BLaER1 (cell line): ENCODE results near the gene FAM78A.

ENCODE experiments used
- H3K27ac ChIP-seq: shearing (Covaris generic); formaldehyde crosslinking; 2 replicates; pipeline ENCODE4 v1.8.1; 2022
- H3K27me3 ChIP-seq: shearing (Covaris generic); formaldehyde crosslinking; 2 replicates; pipeline ENCODE4 v1.8.1; 2022
- H3K36me3 ChIP-seq: shearing (Covaris generic); formaldehyde crosslinking; 2 replicates; pipeline ENCODE4 v1.8.1; 2022
- H3K4me1 ChIP-seq: shearing (Covaris generic); formaldehyde crosslinking; 2 replicates; pipeline ENCODE4 v1.8.1; 2022
- H3K4me2 ChIP-seq: shearing (Covaris generic); formaldehyde crosslinking; 2 replicates; pipeline ENCODE4 v1.8.1; 2022
- H3K4me3 ChIP-seq: shearing (Covaris generic); formaldehyde crosslinking; 2 replicates; pipeline ENCODE4 v1.8.1; 2022
- H3K9ac ChIP-seq: shearing (Covaris generic); formaldehyde crosslinking; 2 replicates; pipeline ENCODE4 v1.8.1; 2022
- H3K9me3 ChIP-seq: shearing (Covaris generic); formaldehyde crosslinking; 2 replicates; pipeline ENCODE4 v1.8.1; 2022
- H4K20me1 ChIP-seq: shearing (Covaris generic); formaldehyde crosslinking; 2 replicates; pipeline ENCODE4 v1.8.1; 2022
- Cebpa-rat ChIP-seq: shearing (Covaris generic); IDR thresholded peaks from 2 replicates; pipeline ENCODE4 v1.8.1; 2022

The FAM78A gene

DNA sequence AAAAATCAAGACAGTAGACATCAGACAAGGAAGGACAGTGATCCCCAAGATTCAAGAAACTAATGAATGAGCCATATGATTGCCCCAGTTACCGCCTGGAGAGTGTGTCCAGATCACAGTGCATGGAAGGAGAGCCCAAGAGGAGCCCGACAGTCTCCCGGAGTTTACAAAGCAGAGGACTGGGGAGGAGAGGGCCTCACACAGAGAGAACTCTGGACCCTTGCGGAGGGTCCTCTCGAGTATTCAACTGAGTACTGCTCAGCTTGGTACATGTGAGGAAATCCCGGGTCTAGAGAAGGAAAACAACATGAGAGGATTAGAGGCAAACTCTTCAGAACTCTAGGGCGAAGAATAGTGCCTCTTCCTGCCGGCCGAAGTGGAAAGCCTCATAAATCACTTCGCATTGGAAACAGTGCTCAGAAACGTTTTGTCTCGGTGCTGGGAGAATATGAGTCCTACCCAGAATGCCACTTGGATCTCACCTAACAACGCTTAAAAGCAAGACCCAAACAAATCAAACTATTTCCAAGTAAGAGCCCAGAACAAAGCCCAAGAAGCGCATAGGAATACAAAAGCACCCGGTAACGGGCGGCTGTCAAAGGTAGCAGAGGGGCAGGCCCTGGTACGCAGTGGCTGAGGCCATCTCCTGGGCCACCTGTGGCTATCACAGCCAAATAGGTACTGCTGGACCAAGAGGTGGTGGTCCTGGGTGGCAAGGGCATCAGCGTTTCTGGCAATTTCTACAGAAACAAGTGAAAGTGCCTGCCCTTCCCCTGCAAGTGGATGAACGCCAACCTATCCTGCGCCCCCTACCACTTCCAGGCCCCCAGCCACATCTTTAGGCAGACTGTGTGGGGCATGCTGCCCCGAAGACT lies 36.0 kb downstream of the FAM78A start:
- Histone ChIP-seq H3K9me3 (peaks cover 14% of the 10 kb centered on the region; the same call in 1 of the 2 replicates), H3K4me3 (no peak overlapping the region), H3K27me3 (no peaks in the 10 kb centered on the region), H3K4me1 (peaks cover 62% of the 10 kb centered on the region), H3K4me2 (peak overlapping the region; percentile 82), H3K36me3 (peaks cover 3% of the 10 kb centered on the region), H4K20me1 (no peaks in the 10 kb centered on the region), H3K9ac (peak overlapping the region; percentile 78), H3K27ac (peak overlapping the region; percentile 92)
- TF ChIP-seq Cebpa-rat: no peak

DNA sequence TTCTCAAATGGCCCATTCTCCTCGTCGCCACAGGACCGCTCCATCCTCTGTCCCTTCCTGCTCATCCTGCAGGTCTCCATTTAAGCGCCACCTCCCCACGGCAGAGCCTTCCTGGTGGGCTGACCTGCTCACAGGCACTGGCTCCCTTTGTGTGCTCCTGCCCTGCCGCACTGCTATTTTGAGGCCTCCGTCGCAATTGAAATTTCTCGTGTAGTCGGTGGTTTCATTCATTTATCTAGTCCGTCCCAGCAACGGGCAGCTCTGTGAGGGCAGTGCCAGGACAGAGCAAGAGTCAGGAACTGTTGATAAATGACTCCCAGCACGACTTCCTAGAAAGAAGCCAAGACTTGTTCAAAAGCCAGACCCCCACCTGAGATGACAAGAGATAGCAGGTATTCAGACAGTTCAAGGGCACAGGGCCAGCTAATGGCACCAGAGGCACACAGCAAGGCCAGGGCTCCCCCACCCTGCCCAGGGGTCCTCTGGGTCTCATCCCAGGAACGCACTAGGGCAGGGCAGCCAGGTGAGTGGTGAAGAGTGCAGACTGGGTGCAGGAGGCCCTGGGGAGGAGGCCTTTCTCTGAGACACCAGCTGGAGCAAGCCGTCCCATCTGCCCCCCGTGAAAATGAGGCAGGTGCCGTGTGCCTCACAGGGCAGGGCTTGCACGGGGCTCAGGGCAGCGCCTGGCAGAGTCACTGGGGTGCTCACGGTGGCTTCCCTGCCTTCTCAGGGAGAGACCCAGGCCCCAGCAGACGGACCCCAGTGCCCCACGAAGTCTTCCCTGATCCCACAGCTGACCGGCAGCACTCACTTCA lies 36.9 kb downstream of the FAM78A start:
- peaks cover 14% of the 10 kb centered on the region; the same call in 1 of the 2 replicates for H3K9me3 ChIP-seq
- H3K27me3 ChIP-seq: no peaks in the 10 kb centered on the region
- peak overlapping the region; percentile 92 for H3K27ac ChIP-seq
- TF ChIP-seq Cebpa-rat: no peak
- H3K4me1 ChIP-seq: peaks cover 72% of the 10 kb centered on the region
- H3K4me2 ChIP-seq: peak overlapping the region; percentile 82
- no peaks in the 10 kb centered on the region for H4K20me1 ChIP-seq
- H3K4me3 ChIP-seq: peak overlapping the region; percentile 48; the same call in 1 of the 2 replicates
- peak overlapping the region; percentile 78 for H3K9ac ChIP-seq
- peaks cover 12% of the 10 kb centered on the region for H3K36me3 ChIP-seq

DNA sequence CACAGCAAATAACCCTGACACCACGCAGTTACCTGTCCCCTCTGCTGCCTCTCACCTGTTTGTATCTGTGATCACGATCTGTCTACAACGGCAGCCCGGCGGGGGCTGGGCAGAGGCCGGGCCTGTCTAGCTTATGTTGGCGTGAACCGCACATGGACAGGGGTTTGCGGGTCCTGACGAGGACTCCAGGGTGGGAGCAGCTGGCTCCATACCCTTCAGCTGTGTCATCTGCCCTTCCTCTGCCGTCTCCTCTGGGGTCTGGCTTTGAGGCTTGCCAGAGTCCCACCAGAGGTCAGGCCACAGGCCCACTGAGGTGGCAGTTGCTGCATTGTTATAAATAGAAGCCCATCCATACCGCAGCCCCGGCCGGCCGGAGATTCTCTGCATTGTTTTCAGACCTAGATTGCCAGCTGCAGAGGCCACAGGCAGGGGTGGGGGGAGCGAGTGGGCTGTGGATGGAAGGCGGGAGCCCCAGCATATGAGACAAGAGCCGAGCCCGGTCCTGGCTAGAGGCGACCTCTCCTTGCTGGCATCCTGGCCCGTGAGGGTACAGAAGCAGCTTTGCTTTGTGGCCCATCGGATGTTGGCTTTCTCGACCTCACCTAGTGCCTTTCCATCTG lies 37.8 kb downstream of the FAM78A start:
- Histone ChIP-seq H3K4me2 (peak overlapping the region; percentile 82), H3K9ac (peak overlapping the region; percentile 78), H3K27ac (peak overlapping the region; percentile 92)

DNA sequence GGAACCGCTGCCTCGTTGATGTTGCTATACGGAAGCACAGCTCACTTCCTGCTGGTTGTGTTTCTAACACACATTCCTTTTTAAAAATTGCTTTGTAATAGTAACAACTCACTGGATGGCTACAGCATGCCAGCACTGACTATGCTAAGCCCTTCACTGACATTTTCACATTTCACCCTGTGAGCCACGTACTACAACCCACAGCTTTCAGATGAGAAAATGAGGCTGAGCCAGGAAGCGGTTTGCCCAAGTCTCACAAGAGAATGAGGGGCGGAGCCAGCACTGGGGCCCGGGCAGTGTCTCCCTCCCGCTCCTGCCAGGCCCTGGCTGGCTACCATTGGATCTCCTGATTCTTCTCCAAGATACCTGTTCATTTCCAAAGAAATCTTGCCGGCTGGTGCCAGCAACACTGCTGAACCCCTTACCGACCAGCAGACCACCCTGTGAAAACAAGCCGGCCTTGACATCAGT lies 38.3 kb downstream of the FAM78A start:
- H3K9ac ChIP-seq: peak overlapping the region; percentile 78
- peaks cover 77% of the 10 kb centered on the region for H3K4me1 ChIP-seq
- H3K9me3 ChIP-seq: peaks cover 8% of the 10 kb centered on the region; the same call in 1 of the 2 replicates
- TF ChIP-seq Cebpa-rat: no peak
- no peaks in the 10 kb centered on the region for H4K20me1 ChIP-seq
- peak overlapping the region; percentile 92 for H3K27ac ChIP-seq
- peaks cover 26% of the 10 kb centered on the region for H3K36me3 ChIP-seq
- H3K4me2 ChIP-seq: peak overlapping the region; percentile 82
- H3K27me3 ChIP-seq: no peaks in the 10 kb centered on the region
- H3K4me3 ChIP-seq: peak overlapping the region; percentile 48

More for the DNA sequence above, 37.8 kb downstream of the FAM78A start:
- Histone ChIP-seq H3K4me1 (peaks cover 77% of the 10 kb centered on the region), H3K27me3 (no peaks in the 10 kb centered on the region), H3K4me3 (peak overlapping the region; percentile 48), H3K9me3 (peaks cover 13% of the 10 kb centered on the region; the same call in 1 of the 2 replicates), H3K36me3 (peaks cover 21% of the 10 kb centered on the region), H4K20me1 (no peaks in the 10 kb centered on the region)
- TF ChIP-seq Cebpa-rat: no peak

DNA sequence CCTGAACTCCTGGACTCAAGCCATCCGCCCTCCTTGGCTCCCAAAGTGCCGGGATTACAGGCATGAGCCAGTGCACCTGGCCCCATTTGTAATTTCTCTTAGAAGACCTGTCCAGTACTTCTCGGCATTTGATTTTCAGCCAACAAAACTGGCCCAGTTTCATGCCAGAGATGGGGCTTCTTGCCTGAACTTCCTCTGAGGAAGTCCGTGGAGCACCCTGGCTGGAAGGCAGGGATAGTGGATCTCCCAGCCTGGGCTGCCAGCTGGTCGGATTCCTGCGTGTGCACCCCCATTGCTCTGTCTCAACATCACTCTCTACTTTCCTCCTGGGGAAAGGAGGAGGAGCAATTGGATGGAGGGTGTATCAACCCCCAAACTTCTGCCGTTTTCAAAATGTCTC lies 39.0 kb downstream of the FAM78A start:
- no peak for TF ChIP-seq Cebpa-rat
- Histone ChIP-seq H3K27ac (peak overlapping the region; percentile 92), H3K4me2 (peak overlapping the region; percentile 82), H3K9ac (peak overlapping the region; percentile 78), H3K36me3 (peaks cover 33% of the 10 kb centered on the region), H3K27me3 (no peaks in the 10 kb centered on the region), H3K4me1 (peaks cover 77% of the 10 kb centered on the region), H4K20me1 (no peaks in the 10 kb centered on the region), H3K4me3 (peak overlapping the region; percentile 48), H3K9me3 (peaks cover 1% of the 10 kb centered on the region; the same call in 1 of the 2 replicates)

DNA sequence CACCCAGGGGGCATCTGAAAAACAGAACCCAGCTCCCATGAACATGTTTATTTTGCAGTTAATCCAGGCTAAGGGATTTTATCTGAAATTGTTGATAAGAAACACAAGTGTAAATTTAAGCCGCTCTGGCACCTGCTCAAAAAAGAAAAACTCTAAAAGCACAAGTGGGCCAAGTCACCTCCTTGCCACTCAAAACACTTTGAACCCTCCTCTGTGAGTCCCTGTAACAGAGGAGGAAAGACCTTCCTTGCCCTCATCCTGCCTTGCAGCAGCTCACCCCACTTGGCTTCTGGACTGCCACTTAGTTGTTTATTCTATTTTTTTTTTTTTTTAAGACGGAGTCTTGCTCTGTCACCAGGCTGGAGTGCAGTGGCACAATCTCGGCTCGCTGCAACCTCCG lies 39.5 kb downstream of the FAM78A start:
- Histone ChIP-seq H4K20me1 (no peaks in the 10 kb centered on the region), H3K9me3 (no peaks in the 10 kb centered on the region), H3K27ac (peak overlapping the region; percentile 92), H3K36me3 (peaks cover 38% of the 10 kb centered on the region), H3K4me2 (peak overlapping the region; percentile 82), H3K9ac (peak overlapping the region; percentile 52; the same call in 1 of the 2 replicates), H3K4me3 (no peak overlapping the region), H3K4me1 (peaks cover 76% of the 10 kb centered on the region), H3K27me3 (no peaks in the 10 kb centered on the region)
- TF ChIP-seq Cebpa-rat: no peak

DNA sequence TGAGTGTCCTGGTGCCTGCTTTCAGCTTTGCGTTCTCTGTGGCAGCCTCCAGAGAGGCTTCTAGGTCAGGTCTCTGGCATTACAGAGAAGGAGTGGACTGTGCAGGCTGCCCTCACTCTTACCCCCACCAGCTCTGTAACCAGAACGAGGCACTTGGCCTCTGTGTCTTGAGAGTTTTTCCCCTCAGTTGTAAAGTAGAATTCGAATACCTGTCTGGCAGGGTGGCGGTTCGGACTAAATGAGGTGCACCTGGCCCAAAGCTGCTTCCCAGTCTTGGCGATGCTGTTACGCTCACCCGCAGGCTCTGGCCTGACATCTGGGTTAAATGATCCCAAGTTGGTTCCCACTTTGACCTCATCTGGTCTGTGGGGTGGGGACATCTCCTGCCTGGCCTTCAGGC lies 40.1 kb downstream of the FAM78A start:
- Histone ChIP-seq H3K4me2 (peak overlapping the region; percentile 82), H3K27me3 (no peaks in the 10 kb centered on the region), H3K4me3 (no peak overlapping the region), H3K9ac (peak overlapping the region; percentile 52; the same call in 1 of the 2 replicates), H3K4me1 (peaks cover 70% of the 10 kb centered on the region), H3K36me3 (peaks cover 44% of the 10 kb centered on the region), H3K27ac (peak overlapping the region; percentile 92), H3K9me3 (no peaks in the 10 kb centered on the region), H4K20me1 (no peaks in the 10 kb centered on the region)
- no peak for TF ChIP-seq Cebpa-rat

DNA sequence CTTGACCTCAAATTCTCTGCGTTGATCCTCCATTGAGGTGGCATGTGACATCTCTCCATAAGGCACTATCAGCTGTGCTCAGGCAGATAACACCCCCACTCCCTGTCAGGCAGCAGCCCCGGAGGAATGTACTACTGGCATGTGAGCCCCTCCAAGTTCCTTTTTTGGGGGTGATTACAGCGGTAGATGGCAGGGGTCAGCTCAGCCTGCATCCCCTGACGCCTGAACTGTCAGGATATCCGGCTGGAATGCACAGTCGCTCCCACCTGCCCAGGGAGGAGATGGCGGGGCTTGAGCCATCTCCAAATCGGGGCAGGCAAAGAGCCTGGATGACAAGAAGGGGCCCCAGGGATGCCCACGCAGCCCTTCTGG lies 40.8 kb downstream of the FAM78A start:
- no peaks in the 10 kb centered on the region for H4K20me1 ChIP-seq
- no peaks in the 10 kb centered on the region for H3K9me3 ChIP-seq
- H3K9ac ChIP-seq: peak overlapping the region; percentile 9; the same call in 1 of the 2 replicates
- H3K27ac ChIP-seq: peak overlapping the region; percentile 92
- H3K4me1 ChIP-seq: peaks cover 63% of the 10 kb centered on the region
- H3K4me2 ChIP-seq: peak overlapping the region; percentile 82
- TF ChIP-seq Cebpa-rat: no peak
- H3K27me3 ChIP-seq: no peaks in the 10 kb centered on the region
- H3K36me3 ChIP-seq: peaks cover 51% of the 10 kb centered on the region
- H3K4me3 ChIP-seq: no peak overlapping the region

DNA sequence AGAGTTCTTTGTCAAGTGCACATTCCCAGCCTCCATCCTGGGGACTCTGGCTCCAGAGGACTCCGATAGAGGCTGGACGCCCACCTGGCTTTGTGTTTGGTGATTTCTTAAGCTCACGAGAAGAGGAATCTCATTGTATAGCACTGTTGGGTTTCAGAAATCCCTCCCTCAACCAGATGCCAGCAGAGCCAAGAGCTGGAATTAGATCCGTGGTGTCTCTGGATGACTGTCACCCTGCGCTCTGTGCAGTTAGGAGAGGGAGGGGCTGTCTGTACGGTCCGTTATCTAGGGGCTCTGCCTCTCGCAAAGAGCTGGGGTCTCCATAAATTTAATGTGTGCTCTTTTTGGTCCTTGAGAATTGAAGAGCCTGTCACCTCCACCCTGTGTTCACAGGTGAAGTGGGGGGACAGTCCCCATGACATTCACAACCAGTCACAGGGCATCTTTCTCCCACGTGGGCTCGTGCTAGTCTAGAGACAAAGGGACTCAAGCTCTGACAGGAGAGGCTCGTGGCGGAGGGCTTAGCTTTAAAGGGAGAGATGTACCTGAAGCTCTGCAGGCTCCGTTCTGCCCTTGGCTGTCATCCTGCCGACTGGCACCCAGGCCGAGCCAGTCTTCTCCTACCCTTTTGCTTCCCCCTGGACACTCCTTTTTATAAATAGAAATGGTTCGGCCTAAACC lies 41.4 kb downstream of the FAM78A start:
- Histone ChIP-seq H3K9ac (no peak overlapping the region), H3K4me1 (peaks cover 58% of the 10 kb centered on the region), H3K9me3 (no peaks in the 10 kb centered on the region), H3K4me3 (no peak overlapping the region), H3K4me2 (peak overlapping the region; percentile 82), H4K20me1 (no peaks in the 10 kb centered on the region), H3K36me3 (peaks cover 57% of the 10 kb centered on the region), H3K27me3 (no peaks in the 10 kb centered on the region), H3K27ac (0 out of 2 replicates have a peak overlapping the region, but pooled peaks have one; percentile 92)
- no peak for TF ChIP-seq Cebpa-rat
